NCI-H526 (cell line): ENCODE data around the gene AMACR.

ENCODE experiments used
- DNase-seq, 2 experiments: peaks; one replicate each; lab custom pipeline; 2025; lab: John Stamatoyannopoulos, UW

The AMACR gene

DNA sequence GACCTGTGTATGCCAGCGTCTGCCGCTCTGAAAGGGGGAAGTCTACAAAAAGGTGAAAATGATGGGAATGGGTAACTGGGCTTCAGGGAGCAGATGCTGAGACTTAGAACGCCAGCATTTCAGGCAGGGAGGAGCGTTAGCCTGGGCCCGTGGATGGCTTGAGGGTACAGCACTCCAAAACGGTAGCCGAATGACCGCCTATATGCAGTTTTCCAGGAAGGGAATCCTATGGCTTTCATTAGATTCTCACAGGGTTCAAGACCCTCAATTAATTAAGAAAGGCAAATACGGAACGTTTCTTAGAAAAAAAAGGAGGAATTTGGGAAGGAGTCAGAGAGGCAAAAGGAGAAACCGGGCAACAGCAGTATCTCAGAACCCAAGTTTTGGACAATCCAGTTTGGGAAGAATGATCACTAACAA, 639 bp downstream of the AMACR start:
- peak in 1 of 2 experiments; percentile 52 for DNase-seq

DNA sequence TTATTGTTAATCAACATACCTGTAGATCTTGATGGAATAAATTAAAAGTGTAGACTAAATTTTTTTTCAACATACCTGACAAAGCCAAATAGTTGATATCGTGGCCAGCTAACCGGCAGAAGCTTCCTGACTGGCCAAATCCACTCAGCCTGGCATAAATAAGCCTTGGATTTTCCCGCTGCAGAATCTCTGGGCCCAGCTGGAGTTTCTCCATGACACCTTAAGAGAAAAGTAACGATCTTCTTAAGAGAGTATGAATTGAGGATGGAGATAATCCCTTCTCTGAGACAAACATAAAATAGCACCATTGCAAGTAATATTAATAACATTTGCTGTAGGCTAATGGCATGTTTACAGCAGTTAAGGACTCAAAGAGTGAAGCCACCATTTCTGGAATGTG, 2.2 kb downstream of the AMACR start:
- no peak for DNase-seq

DNA sequence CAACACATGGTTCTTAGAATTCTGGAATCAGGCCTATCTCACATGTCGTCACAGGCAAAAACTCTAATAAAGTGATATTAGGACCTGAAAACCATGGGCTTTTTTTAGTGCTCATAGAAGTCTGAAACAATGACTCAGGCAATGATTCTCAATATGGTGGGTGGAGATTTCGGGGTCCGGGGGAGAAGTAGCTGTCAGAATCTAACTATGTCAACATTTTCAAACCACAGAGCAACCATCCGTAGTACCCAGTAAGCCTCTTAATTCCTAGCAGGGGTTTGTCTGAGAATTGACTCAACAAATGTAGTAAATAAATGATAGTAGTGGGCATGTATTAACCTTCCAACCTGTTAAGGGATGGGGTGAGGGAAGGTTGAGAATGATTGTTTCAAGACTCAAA, 2.6 kb downstream of the AMACR start:
- no peak for DNase-seq

DNA sequence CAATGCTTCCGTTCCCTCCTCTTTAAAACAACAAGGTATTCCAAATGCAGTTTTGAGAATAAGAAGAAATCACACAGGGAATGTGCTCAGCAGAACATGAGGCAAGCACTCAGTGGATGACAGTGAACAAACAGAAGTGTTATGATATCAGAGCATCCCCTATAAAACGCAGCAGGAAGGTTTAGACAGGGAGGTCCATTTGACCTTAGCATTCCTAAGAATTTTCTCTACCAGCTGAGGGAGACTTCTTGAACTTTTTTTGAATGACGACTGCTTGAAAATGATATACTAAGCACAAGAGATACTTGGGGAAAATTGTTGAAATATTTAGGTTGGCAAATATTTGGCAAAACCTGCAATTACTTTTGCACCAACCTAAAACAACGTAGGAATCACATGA, 3.9 kb downstream of the AMACR start:
- DNase-seq: no peak

DNA sequence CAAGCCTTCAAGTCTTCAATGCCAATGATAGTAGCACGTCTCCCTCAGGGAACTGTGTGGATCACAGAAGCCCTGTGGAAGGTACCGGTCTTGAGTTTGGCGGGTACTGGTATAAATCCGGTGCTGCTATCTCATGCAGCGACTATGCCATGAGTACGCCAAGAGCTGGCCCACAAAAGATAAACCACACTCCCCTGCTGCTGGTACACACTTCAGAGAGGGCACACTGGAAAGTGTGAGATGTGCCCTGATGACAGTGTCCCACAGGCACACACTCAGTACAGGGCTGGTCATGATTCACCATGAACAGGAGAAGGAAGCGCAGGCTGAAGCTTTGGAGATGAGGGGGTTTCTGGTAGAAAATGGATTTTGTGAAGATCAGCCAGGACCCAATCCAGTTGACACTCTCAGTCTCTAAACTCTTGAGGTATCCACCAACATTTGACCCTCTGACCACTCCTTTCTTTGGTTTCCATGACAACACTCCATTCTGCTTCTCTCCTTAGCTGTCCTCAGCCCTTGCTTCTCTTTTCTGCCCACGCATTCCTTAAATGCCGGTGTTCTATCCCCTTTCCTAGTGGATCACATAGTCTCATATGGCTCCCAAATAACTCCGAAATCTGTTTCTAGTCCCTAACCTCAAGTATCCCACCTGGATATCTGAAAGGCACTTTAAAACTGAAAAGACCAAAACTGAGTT, 5.1 kb downstream of the AMACR start:
- no peak for DNase-seq

DNA sequence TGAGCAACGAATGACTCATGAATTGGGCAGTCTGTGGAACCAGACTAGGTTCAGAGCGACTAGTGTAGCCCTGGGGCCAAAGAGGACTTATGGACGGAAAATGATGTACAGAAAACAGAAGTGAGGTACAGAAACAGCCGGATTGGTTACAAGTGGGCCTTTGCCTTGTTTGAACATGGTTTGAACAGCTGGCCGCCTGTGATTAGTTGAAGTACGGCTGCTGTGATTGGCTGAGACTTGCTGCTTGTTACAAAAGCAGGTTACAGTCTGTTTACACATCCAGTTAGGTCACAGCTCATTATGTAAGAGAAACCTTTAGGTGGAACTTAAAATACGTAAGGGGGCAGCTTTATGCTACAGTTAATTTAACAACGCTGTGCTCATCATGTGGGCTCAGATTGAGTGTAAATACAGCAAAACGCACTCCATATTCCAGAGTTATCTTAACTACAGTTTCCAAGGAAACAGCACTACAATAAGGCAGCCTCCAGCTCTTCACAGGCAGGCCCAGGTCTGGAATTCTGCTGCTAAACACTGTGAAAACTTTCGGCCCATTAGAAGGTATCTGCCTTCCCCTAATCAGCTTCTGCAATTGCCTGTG, 6.5 kb downstream of the AMACR start:
- DNase-seq: no peak

DNA sequence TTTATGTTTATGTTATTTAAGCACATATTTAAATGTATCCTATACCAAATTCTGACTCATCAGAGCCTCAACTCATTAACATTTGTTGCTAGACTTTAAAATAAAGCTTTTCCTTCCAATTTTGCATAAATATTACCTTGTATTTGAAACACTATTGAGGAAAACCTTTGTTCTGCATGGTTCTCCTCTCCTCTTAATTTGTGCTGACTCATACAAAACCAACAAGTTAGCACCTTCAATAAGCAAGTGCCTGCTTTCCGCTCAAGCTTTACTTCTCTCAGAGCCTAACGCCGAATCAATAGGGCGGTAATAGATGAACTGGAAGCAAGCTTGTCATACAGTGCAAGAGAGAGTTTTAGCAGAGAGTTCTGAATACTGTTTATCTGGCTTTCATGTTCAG, 7.9 kb downstream of the AMACR start:
- no peak for DNase-seq

DNA sequence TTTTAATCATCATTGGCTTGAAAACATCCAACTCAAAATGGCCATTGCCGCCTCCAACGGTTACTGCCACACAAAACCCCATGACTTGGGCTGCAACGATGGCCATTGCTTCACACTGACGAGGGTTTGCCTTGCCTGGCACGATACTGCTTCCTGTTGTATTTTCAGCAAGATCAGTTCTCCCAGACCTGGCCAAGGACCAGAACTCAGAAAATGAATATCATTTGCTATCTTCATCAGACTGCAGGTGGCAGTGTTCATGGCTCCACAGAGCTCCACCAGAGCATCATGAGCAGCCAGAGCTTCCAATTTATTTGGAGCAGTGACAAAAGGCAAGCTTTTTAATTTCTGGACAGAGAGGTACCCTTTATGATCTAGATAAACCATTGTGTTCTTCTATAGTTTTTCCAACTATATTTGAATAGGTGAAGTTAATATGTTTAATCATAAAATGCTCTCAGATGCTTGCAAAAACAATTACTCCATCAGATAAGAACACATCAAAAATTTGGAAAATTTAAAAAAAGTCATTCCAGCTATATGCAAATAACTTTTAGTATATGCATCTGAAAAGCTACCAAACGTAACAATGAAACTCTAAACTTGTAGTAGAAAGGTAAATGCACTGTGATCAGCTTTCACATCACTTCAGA, 10.4 kb downstream of the AMACR start:
- peak; percentile 60 to 88 for DNase-seq

DNA sequence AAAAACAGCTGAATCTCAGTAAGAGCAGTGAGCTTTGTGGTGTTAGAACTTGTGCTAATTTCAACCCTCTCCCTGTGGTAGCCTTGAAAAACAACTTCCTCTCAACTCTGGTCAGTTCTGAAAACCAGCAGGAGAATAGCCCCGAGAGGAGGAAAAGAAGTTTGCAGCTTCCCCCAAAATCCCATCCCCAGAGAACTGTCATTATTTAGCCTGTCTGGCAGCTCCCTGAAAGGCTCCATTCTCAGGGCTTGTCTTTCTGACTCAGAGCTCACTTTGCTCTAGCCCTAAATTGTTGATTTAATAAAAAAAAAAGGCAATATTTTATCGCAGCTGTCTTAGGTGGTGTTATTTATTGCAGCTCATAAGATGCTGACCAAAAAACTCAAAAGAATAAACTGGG, 12.0 kb downstream of the AMACR start:
- no peak for DNase-seq

DNA sequence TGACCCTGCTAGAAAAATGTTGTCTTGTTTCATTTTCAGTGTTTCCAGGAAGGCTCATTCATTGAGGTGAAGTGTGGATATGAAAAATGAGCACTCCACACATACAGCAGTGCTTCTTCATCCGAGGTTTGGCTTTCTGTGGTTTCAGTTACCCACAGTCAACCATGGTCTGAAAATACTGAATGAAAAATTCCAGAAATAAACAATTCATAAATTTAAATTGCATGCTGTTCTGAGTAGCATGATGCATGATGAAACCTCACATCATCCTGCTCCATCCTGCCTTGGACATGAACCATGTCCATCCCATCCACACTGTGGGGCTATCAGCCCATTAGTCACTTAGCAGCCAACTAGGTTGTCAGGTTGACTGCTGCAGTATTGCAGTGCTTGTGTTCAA, 13.0 kb downstream of the AMACR start:
- DNase-seq: no peak

DNA sequence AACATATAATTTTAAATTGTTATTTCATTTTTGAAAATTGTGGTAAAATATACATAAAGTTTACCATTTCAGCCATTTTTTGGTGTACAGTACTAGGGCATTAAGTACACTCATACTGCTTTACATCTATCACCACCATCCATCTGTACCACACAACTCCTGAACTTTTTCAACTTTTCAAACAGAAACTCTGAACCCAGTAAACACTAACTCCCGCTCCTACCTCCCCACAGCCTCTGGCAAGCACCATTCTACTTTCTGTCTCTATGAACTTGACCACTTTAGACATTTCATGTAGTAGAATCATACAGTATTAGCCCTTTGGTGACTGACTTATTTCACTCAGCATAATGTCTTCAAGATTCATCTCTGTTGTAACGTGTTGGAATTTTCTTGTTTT, 15.0 kb downstream of the AMACR start:
- no peak for DNase-seq

DNA sequence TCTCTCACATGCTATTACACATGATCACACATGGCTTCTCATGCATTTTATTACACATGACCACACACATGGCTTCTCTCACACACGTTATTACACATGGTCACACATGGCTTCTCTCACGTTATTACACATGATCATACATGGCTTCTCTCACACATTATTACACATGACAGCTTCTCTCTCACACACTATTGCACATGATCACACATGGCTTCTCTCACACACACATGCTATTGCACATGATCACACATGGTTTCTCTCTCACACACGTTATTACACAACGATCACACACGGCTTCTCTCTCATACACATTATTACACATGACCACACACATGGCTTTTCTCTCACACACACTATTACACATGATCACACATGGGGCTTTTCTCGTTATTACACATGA, 22.4 kb downstream of the AMACR start:
- no peak for DNase-seq

DNA sequence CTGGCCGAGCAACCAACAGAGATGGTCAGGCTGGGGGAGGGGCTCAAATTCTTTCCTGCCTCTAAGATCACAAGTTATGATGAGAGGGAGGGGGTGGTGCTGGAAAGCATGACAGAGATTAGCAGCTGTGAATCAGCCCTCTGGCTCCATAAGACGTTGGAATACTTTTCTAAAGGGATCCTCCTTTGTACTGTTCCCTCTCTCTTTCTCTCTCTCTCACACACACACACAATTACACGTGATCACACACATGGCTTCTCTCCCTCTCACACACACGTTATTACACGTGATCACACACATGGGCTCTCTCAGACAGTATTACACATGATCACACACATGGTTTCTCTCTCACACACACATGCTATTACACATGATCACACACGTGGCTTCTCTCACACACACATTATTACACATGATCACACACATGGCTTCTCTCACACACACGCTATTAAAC, 23.2 kb downstream of the AMACR start, which contains the start of gene SLC45A2:
TSS of gene SLC45A2 (minus strand) at position 23 of the 454 bp plus-strand sequence. CDS start 110 bp downstream, outside the sequence.
- DNase-seq: no peak

DNA sequence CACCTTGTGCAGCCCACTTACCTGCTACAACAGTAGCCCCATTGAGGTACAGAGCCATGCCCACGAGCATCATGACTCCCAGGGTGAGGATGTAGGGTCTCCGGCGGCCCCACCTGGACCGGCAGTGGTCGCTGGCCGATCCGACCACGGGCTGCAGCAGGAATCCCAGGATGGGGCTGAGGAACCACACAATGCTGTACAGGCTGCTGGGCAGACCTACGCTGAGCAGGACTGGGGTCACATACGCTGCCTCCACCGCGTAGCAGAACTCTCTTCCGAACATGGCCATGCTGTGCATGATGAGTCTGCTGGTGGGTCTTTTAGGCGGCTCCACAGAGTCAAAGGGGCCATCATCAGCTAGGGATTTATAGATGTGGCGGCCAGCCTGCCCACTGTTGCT, 23.7 kb downstream of the AMACR start:
- no peak for DNase-seq

DNA sequence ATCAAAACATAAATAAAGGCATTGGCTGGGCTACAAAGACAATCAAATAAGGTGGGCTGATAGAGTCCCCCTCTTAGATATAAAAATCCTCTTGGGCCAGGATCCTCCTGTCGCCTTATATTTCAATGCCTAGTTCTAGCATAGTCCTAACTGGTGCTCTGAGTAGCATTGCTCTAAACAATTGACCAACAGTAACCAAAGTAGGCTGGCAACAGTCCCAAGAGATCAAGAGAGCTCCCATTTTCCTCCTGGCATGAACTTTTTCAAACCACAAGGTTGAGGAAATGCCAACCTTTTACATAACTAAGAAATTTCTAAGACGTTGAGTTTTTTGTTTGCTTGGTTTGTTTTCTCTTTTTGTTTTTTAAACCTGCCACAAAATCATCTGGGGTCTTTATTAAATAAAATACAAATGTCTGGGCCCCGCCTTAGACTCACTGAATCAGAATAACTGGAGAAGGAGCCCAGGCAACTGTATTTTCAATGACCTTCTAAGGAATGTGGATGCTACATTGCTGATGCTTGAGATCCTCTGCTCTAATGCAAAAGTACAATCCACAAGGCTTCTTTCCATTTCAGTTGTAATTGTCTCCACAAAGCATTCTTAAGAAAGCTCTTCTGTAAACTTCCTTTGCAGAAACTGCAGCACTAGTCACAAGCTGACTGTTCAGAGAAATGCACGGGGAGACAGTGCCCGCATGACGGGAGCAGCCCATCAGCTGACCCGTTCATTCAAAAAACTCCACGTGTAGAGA, 26.3 kb downstream of the AMACR start:
- DNase-seq: no peak

DNA sequence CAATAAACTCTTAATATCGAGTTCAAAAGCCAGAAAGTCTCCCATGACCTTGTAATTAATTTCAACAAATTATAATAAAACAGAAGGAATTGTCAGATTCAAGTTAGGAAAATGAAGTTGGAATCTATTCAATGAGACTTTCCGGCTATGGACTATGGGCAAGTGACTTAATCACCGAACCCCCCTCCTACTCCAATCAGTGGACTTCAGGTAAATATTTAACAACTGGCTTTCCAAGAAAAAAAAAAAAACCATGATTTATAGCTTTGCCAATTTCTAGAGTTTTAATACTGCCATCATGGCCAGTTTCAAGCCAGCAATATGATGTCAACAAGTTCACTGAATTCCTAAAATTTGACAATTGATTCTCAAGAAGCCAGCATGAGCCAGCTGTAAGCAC, 27.8 kb downstream of the AMACR start:
- DNase-seq: no peak

DNA sequence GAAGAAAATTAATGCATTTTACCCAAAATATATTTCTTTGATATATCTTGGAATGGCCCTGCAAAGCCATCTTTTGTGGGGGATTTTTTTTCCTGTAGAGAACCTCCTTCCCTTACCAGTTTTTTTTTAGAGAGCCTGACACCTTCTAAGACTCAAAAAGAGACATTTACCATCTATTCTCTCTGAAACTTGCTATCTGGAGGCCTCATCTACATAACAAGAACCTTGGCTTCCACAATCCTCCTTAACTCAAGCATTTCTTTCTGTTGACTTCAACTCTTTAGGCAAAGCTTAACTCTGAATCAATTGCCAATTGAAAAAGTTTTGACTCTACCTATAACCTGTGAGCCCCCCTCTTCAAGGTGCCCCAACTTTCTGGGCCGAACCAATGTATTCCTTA, 29.5 kb downstream of the AMACR start:
- no peak for DNase-seq

DNA sequence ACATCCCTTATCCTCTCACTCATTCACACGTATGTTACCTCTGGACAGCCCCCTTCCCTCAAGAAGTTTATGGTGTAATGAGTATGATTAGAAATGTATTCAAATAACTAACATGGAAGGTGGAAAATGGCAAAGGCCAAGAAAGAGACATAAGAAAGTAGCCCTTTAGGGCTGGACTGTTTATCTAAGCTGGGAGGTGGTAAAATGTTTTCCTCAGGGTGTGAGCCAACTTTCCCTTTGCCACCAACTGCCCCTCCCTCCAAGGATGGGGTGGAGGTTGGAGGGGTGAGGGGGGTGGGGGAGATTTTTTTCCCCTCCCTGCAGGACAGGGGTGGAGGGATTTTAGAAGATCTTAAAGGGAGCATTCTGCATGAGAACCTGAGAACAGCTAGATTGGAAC, 31.5 kb downstream of the AMACR start:
- DNase-seq: no peak

DNA sequence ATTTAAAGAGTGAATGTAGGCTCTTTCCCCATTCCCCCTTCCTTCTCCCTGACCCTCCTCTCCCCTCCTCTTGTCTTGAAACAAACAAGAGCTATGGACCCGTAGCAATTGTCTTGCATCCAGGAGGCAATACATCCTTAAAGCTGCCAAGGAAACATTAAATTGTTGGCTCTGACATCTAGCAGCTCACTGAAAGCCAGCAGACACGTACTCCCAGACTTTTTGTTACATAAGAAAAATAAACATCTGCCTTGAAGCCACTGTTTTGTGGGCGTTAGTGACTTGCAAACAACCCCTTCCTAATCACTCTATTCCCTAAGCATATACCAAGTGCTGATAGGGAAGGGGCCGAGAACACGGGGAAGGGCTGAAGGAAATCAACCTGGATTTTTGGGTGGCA, 32.0 kb downstream of the AMACR start:
- DNase-seq: no peak

DNA sequence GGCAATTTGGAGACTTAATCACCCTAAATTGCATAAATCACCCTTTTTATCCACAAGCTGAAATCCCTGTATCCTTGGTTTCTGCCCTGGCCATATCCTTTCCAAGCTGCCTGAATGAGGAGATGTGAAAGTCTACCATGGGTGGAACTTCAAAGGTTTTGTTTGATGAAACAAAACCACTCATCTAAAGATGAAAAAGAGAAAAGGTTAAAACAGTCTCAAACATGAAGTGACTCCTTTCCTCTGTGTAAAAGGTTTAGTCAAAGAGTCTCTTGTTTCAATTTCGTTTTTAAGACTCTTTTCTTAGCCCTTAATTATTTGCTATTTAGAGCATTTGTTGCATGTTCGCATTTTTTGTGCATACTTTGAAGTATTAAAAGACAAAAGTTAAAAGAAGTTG, 34.6 kb downstream of the AMACR start:
- DNase-seq: no peak

DNA sequence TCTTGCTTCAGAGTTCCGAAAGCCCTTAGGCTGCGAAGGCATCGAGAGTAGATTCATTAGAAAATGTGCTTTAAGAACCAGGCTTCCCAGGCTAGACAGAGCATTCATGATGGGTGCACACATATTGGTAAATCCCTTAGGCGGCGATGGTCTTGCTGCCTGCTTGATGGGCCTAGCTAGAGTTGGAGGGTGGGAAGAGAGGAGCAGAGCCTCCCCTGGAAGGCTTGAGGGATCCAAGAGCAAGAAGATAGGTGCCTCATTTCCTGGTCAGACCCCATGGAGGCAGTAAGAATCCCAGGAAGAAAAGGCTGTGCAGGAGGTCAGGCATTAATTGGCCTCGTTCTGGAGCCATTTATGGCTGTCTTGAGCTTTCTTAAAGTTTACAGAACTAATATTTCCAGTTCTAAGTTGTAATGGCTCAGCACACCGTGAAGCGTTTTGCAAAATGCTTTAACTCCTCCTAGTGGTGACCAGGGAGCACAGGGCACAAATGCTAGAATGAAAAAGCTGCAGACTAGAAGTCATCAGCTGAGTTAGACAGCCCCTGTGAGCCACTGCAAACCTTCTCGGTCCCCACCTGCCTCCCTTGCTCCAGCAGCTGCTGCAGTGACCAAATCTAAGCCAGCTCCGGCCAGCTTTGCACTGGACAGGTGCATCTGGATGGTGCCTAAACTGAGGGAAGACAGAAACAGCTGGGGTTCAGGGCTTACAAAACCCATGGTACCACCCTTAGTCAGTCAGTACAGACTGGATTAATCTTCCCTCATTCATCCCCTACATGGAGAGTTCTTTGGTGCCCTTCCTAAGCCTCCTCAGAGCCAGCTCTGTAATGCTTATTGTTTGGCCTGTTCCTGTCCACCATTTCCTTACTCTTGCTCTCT, 38.0 kb downstream of the AMACR start:
- peak; percentile 6 to 77 for DNase-seq
